GM23248 (cell line): ENCODE results near the gene CORIN. TPM values are rescaled to one million over a fixed set of nuclear protein-coding genes. Genes with fewer than 3 reads are reported as not detected.

Experiments
- DNase-seq: peaks from one replicate; pipeline ENCODE4 v3.0.0-alpha.2; 2015
- H2AFZ ChIP-seq: fragments of 200-600 bp; sonication (generic); 2 replicates; pipeline ENCODE4 v1.6.1; 2016; ENCODE audit warnings: antibody characterized with exemption
- H3F3A ChIP-seq: fragments of 200-600 bp; sonication (generic); 2 replicates; pipeline ENCODE4 v1.6.1; 2016; ENCODE audit warnings: mild to moderate bottlenecking, antibody characterized with exemption, mixed run types; ENCODE audit not compliant: insufficient read depth
- H3K27ac ChIP-seq: fragments of 200-600 bp; sonication (generic); 2 replicates; pipeline ENCODE4 v1.5.1; 2016; ENCODE audit warnings: mild to moderate bottlenecking
- H3K27me3 ChIP-seq: fragments of 200-600 bp; sonication (generic); replicated peaks from 2 replicates; pipeline ENCODE4 v1.6.1; 2016; ENCODE audit warnings: mild to moderate bottlenecking; ENCODE audit not compliant: insufficient read depth
- H3K36me3 ChIP-seq: fragments of 200-600 bp; sonication (generic); 2 replicates; pipeline ENCODE4 v1.6.1; 2016; ENCODE audit warnings: low read depth, mild to moderate bottlenecking
- H3K4me1 ChIP-seq: fragments of 200-600 bp; sonication (generic); 2 replicates; pipeline ENCODE4 v1.6.1; 2016; ENCODE audit warnings: mild to moderate bottlenecking; ENCODE audit not compliant: insufficient read depth
- H3K4me2 ChIP-seq: fragments of 200-600 bp; sonication (generic); one replicate; pipeline ENCODE4 v1.6.1; 2016; ENCODE audit warnings: mild to moderate bottlenecking; ENCODE audit not compliant: unreplicated experiment
- H3K4me3 ChIP-seq: fragments of 200-600 bp; sonication (generic); 2 replicates; pipeline ENCODE4 v1.5.1; 2016; ENCODE audit warnings: mild to moderate bottlenecking
- H3K79me2 ChIP-seq: fragments of 200-600 bp; sonication (generic); 2 replicates; pipeline ENCODE4 v1.6.1; 2016; ENCODE audit warnings: mild to moderate bottlenecking; ENCODE audit not compliant: insufficient read depth
- H3K9ac ChIP-seq: fragments of 200-600 bp; sonication (generic); 2 replicates; pipeline ENCODE4 v1.6.1; 2016; ENCODE audit warnings: mild to moderate bottlenecking
- H3K9me2 ChIP-seq: fragments of 200-600 bp; sonication (generic); 2 replicates; pipeline ENCODE4 v1.6.1; 2016; ENCODE audit warnings: mixed run types, mild to moderate bottlenecking, moderate library complexity; ENCODE audit not compliant: insufficient read depth
- H3K9me3 ChIP-seq: fragments of 200-600 bp; sonication (generic); one replicate; pipeline ENCODE4 v1.6.1; 2017; ENCODE audit warnings: low read depth
- H4K20me1 ChIP-seq: fragments of 200-600 bp; sonication (generic); 2 replicates; pipeline ENCODE4 v1.6.0; 2016; ENCODE audit not compliant: insufficient read depth
- EZH2 ChIP-seq: fragments of 200-600 bp; sonication (generic); IDR thresholded peaks from 2 replicates; pipeline ENCODE4 v1.6.1; 2018; ENCODE audit warnings: antibody characterized with exemption, mild to moderate bottlenecking; ENCODE audit not compliant: insufficient read depth, poor library complexity, severe bottlenecking
- EZH2phosphoT487 ChIP-seq: fragments of 200-600 bp; sonication (generic); IDR thresholded peaks from 2 replicates; pipeline ENCODE4 v1.6.1; 2018; ENCODE audit warnings: antibody characterized with exemption, moderate library complexity, mild to moderate bottlenecking, low read depth; ENCODE audit not compliant: insufficient read depth
- WGBS, 2 experiments: methylation state at CpG; one replicate each; pipeline ENCODE4 v1.1.6; 2015 to 2017; ENCODE audit warnings: low lambda C conversion rate in 2 of 2, low coverage in 1 of 2; ENCODE audit errors: missing lambda C conversion rate in 2 of 2; 5-methylcytosine and 5-hydroxymethylcytosine counted together
- in situ Hi-C: fragments of 300-500 bp; cut with MboI; formaldehyde crosslinking; loops from 2 replicates; pipeline ENCODE4 v1.15.0; 2020
- polyA plus RNA-seq: library from polyadenylated mRNA; unstranded; fragments of >200 nt; fragmentation: Nextera tagmentation; extraction: Ambion mirVana; gene quantifications from 2 replicates; pipeline ENCODE4 v1.2.1, GENCODE V29; 2016
- total RNA-seq: library from RNA; depleted of rRNA; stranded (reverse); fragments of >200 nt; shearing (Covaris generic); gene quantifications from 2 replicates; pipeline ENCODE4 v1.2.3, GENCODE V29; 2014

Gene CORIN
- total and polyA plus RNA-seq, 2 experiments from 2014 or later, result 0.70 to 0.86 TPM

- Histone ChIP-seq H3K4me3 (peak overlapping the region; percentile 0; the same call in 1 of the 2 replicates), H3K27me3 (no peaks in the 10 kb centered on the region), H3K36me3 (peaks cover 4% of the 10 kb centered on the region; the same call in 1 of the 2 replicates), H3K9me2 (no peaks in the 10 kb centered on the region), H3K9ac (no peak overlapping the region), H3K9me3 (no peaks in the 10 kb centered on the region), H3K79me2 (peaks cover under 1% of the 10 kb centered on the region; the same call in 1 of the 2 replicates), H4K20me1 (no peaks in the 10 kb centered on the region), H2AFZ (no peak overlapping the region), H3K4me1 (peaks cover 61% of the 10 kb centered on the region), H3K27ac (peak overlapping the region; percentile 49), H3K4me2 (no peak overlapping the region), H3F3A (peaks cover 31% of the 10 kb centered on the region)
- in situ Hi-C loops, result no loop called here
- peak; percentile 95 for DNase-seq
- TF ChIP-seq EZH2phosphoT487, result no peak
- TF ChIP-seq EZH2, result no peak
- WGBS, 2 experiments, result 5 to 8% methylated on average over 2 of the region's 2 CpGs
Observed at GRCh38 chr4:47855350-47855749, 17.5 kb upstream of the CORIN start.

- H3K4me2 ChIP-seq, result peak overlapping the region; percentile 20
- H3K79me2 ChIP-seq, result no peaks in the 10 kb centered on the region; the same call in 1 of the 2 replicates
- peaks cover 17% of the 10 kb centered on the region for H3K36me3 ChIP-seq
- H4K20me1 ChIP-seq, result no peaks in the 10 kb centered on the region
- in situ Hi-C loops, result no loop called here
- TF ChIP-seq EZH2phosphoT487, result 0 out of 2 replicates have a peak, but pooled peaks have one; percentile 66
- TF ChIP-seq EZH2, result no peak
- DNase-seq, result peak; percentile 87
- H2AFZ ChIP-seq, result no peak overlapping the region
- peak overlapping the region; percentile 16 for H3K4me3 ChIP-seq
- H3F3A ChIP-seq, result peaks cover 31% of the 10 kb centered on the region
- H3K9ac ChIP-seq, result no peak overlapping the region
- no peak overlapping the region for H3K27ac ChIP-seq
- no peaks in the 10 kb centered on the region for H3K9me2 ChIP-seq
- 5 to 11% methylated on average over 1 of the region's 1 CpG for WGBS, 2 experiments
- H3K9me3 ChIP-seq, result no peaks in the 10 kb centered on the region
- peaks cover 63% of the 10 kb centered on the region for H3K4me1 ChIP-seq
- no peaks in the 10 kb centered on the region for H3K27me3 ChIP-seq
Observed at GRCh38 chr4:47852136-47852535, 14.3 kb upstream of the CORIN start.

GRCh38 chr4:47849466-47849865 lies 11.6 kb upstream of the CORIN start:
- Histone ChIP-seq H3K9me3 (no peaks in the 10 kb centered on the region), H3K27ac (no peak overlapping the region), H3F3A (peaks cover 19% of the 10 kb centered on the region), H3K27me3 (no peaks in the 10 kb centered on the region), H3K79me2 (no peaks in the 10 kb centered on the region; the same call in 1 of the 2 replicates), H3K9ac (no peak overlapping the region), H3K36me3 (peaks cover 17% of the 10 kb centered on the region), H3K4me1 (peaks cover 40% of the 10 kb centered on the region), H3K4me2 (no peak overlapping the region), H3K4me3 (no peak overlapping the region), H4K20me1 (no peaks in the 10 kb centered on the region), H3K9me2 (no peaks in the 10 kb centered on the region), H2AFZ (no peak overlapping the region)
- 53 to 71% methylated on average over 1 of the region's 1 CpG for WGBS, 2 experiments
- DNase-seq, result no peak
- no peak for TF ChIP-seq EZH2
- no peak for TF ChIP-seq EZH2phosphoT487
- in situ Hi-C loops, result no loop called here

- Histone ChIP-seq H3K4me2 (no peak overlapping the region), H3K9me3 (no peaks in the 10 kb centered on the region), H3K27me3 (no peaks in the 10 kb centered on the region), H3K4me1 (peaks cover 31% of the 10 kb centered on the region), H3F3A (peaks cover 14% of the 10 kb centered on the region), H4K20me1 (no peaks in the 10 kb centered on the region), H3K9me2 (no peaks in the 10 kb centered on the region), H2AFZ (no peak overlapping the region), H3K27ac (no peak overlapping the region), H3K36me3 (peaks cover 21% of the 10 kb centered on the region), H3K9ac (no peak overlapping the region), H3K4me3 (no peak overlapping the region), H3K79me2 (no peaks in the 10 kb centered on the region; the same call in 1 of the 2 replicates)
- DNase-seq, result no peak
- TF ChIP-seq EZH2phosphoT487 (no peak), EZH2 (no peak)
- in situ Hi-C loops, result no loop called here
- WGBS, 2 experiments, result 97 to 98% methylated on average over 2 of the region's 2 CpGs
Observed at GRCh38 chr4:47848041-47848440, 10.2 kb upstream of the CORIN start.

- no peaks in the 10 kb centered on the region for H3K79me2 ChIP-seq
- H3K4me3 ChIP-seq, result no peak overlapping the region
- H3K4me2 ChIP-seq, result no peak overlapping the region
- in situ Hi-C loops, result no loop called here
- 0 out of 2 replicates have a peak, but pooled peaks cover 4% of the 10 kb centered on the region for H3K4me1 ChIP-seq
- no peak overlapping the region for H3K27ac ChIP-seq
- DNase-seq, result no peak
- no peak for TF ChIP-seq EZH2
- no peak for TF ChIP-seq EZH2phosphoT487
- H3K36me3 ChIP-seq, result peaks cover 10% of the 10 kb centered on the region
- no peak overlapping the region for H3K9ac ChIP-seq
- H3K27me3 ChIP-seq, result no peaks in the 10 kb centered on the region
- H3F3A ChIP-seq, result peaks cover 24% of the 10 kb centered on the region
- no peaks in the 10 kb centered on the region for H3K9me3 ChIP-seq
- H2AFZ ChIP-seq, result no peak overlapping the region
- no peaks in the 10 kb centered on the region for H3K9me2 ChIP-seq
- no peaks in the 10 kb centered on the region for H4K20me1 ChIP-seq
Observed at GRCh38 chr4:47842985-47843384, 5.1 kb upstream of the CORIN start.
